ENCODE data around the gene C1orf141.

DNA sequence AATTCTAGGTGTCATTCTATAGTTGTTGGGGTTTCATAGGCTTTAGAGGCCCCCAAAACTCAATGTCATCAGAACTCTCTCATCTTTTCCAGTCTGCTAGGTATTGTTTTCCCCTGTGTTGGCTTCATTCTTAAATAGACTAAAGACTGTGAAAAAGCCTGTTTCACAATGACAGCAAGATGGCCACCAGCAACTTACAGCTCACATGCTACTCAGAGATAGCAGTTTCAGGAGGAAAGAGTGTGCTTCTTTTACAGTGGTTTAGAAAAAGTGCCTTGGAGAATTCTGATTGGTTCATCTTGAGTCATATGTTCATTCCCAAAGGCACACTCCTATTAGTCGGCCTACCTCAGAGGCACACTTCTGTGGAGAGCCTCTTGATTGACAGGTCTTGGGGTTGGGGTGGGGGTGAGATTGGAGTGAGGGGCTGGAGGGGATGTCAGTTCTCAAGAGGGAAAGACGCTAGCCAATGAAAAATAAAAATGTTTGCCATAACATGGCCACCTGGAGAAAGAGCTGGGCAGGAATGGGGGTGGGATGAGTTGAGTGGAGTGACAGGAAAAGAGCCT lies 40.0 kb upstream of the C1orf141 start:
- TF ChIP-seq, protein P1, sequence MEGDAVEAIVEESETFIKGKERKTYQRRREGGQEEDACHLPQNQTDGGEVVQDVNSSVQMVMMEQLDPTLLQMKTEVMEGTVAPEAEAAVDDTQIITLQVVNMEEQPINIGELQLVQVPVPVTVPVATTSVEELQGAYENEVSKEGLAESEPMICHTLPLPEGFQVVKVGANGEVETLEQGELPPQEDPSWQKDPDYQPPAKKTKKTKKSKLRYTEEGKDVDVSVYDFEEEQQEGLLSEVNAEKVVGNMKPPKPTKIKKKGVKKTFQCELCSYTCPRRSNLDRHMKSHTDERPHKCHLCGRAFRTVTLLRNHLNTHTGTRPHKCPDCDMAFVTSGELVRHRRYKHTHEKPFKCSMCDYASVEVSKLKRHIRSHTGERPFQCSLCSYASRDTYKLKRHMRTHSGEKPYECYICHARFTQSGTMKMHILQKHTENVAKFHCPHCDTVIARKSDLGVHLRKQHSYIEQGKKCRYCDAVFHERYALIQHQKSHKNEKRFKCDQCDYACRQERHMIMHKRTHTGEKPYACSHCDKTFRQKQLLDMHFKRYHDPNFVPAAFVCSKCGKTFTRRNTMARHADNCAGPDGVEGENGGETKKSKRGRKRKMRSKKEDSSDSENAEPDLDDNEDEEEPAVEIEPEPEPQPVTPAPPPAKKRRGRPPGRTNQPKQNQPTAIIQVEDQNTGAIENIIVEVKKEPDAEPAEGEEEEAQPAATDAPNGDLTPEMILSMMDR (IDR thresholded peaks at IDR 0.05), result no peak
- TF ChIP-seq POLR2A (IDR thresholded peaks at IDR 0.05), result no peak
